Endothelial cell of umbilical vein (primary cell): Measurements from ENCODE around the gene CDC42SE2.
"Not testable (repeated sequence)": the region's sequence is repeated elsewhere in the genome, so short reads cannot be mapped to it uniquely, and the experiment has no call there.

ENCODE experiments used
- CTCF ChIP-seq, 2 donors: IDR thresholded peaks; 1 replicate in 1 of 2; 2 replicates in 1 of 2; pipeline ENCODE4 v1.5.1; 2011; ENCODE audit warnings: low read length in 2 of 2, mild to moderate bottlenecking in 2 of 2, moderate library complexity in 2 of 2, control low read depth in 1 of 2, inconsistent platforms in 1 of 2, low read depth in 1 of 2; ENCODE audit not compliant: insufficient read depth in 1 of 2; ENCODE audit errors: extremely low read depth in 1 of 2
- POLR2A ChIP-seq: IDR thresholded peaks from 2 replicates; pipeline ENCODE4 v1.6.1; 2012; ENCODE audit warnings: low read depth, mild to moderate bottlenecking, control low read depth, low read length
- TF ChIP-seq, protein P1 (sequence below): IDR thresholded peaks from 2 replicates; pipeline ENCODE4 v1.6.1; 2011; ENCODE audit not compliant: insufficient read depth, insufficient read length

DNA sequence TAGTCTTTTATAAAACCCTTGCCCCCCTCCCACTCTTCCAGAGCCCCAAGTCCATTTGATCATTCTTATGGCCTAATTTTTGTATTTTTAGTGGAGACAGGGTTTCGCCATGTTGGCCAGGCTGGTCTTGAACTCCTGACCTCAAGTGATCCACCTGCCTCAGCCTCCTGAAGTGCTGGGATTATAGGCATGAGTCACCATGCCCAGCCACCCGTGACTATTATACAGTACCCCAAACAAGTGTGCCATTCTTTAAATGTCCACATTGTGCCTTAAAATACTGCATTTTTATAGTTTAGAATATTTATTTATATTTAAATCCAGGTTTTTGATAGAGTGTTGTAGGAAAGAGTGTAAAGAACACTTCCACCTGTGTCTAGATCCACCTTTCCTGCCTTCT lies 116.4 kb downstream of the CDC42SE2 start:
- not testable (repeated sequence) for TF ChIP-seq POLR2A; CTCF (IDR thresholded peaks at IDR 0.05; ENCODE audit: extremely low read depth in 1 of 2, insufficient read depth in 1 of 2, low read depth in 1 of 2, low read length in 2 of 2)
- TF ChIP-seq, protein P1, sequence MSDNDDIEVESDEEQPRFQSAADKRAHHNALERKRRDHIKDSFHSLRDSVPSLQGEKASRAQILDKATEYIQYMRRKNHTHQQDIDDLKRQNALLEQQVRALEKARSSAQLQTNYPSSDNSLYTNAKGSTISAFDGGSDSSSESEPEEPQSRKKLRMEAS: not testable (repeated sequence)
